GM21529 (cell line): ENCODE results near the gene HES6.

ENCODE experiments used
- ATAC-seq: cut with Tn5 transposase; IDR thresholded peaks from one replicate; pipeline ENCODE4 v1.9.1; 2021; ENCODE audit not compliant: unreplicated experiment

HES6 gene

DNA sequence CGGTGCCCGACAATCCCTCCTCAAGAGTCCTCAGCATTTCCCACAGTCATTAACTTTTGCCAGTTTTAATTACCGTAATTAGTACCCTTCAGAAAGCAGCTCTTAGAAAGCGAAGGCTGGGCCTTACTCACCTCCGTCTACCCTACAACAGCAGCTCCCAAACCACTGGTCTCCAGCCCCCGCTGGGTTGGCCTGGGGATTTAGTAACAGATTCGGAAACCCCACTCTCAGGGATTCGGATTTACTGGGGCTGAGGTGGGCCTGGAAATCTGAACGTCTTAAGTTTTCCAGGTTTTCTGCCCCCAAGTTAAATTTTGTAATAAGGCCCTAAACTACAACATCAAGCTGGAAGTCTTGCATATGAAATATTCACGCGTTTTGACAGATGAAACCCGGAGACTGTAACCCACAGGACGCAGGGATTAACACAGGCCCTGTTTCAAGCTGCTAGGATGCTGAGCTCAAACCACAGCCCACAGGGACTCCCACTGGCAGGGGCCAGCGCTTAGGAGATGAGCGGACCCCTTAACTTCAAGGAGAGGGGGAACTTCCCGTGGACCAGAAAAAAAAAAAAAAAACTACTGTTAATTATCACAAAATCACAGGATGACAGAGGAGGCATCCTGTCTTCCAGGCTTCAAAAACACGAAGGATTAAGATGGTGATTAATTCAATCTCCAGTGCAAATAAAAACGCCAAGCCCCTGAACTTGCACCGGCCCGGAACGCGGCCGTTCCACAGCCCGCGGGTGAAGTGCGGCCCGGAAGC is 37.3 kb downstream of the HES6 start:
- no peak for ATAC-seq

DNA sequence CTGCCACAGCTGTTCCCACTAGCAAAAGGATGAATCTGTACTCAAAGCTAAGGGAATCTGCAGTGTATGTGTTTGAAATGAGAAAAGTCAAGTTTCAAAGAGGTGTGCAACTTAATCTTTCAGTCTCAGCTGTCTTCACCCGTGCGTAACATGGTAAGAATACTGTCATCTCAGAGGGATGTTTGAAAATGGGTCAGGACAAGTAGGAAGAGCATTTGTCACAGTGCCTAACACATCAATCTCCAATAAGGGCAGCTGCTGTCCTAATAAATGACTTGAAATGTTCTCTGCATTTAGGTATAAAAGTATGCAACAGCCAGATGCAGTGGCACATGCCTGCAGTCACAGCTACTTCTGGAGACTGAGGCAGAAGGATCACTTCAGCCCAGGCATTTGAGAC is 49.4 kb downstream of the HES6 start:
- ATAC-seq = no peak
